ENCODE results near the gene CELF3.

GRCh38 chr1:151706464-151707415 lies 9.9 kb downstream of the CELF3 start:
- no peak for TF ChIP-seq CTCF (IDR thresholded peaks at IDR 0.05; ENCODE audit: poor library complexity, severe bottlenecking)
- TF ChIP-seq REST (IDR thresholded peaks at IDR 0.05; ENCODE audit: borderline replicate concordance): no peak
- peak; percentile 18 for TF ChIP-seq POLR2AphosphoS5 (IDR thresholded peaks at IDR 0.05)
